ENCODE data around the gene DYNLT1. TPM values are rescaled to one million over a fixed set of nuclear protein-coding genes. Genes with fewer than 3 reads are reported as not detected.

DYNLT1 gene
- total and polyA plus RNA-seq, 2 of the 13 experiments (the other 11 are each of a cell fraction or from before 2014, with no cell fraction given) = 108 to 171 TPM

DNA sequence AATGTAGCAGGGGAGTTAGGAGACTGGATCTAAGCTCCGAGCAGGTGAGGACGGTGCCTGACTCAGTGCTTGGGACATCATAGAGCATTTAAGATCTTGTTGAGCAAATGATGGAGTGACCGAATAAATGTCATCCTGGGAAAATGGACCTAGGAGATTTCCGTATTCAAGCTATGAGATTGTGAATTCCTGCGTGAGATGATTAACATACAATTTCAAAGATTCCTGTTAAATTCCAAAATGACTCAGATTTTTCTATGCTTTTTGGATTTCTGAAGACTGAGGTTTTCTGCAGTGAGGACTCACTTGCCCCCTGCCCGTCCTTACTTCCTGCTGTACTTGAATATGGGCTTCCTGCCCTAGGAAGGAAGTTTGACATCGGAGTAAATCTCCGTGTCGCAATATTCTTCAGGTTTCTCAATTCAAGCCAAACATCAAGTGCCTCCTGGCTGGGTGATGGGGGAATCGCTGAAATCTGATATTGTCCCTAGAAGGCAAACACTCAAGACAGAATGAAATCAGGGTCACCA lies 10.5 kb upstream of the DYNLT1 start:
- Histone ChIP-seq H3K27ac (ENCODE audit: extremely low read length, insufficient read depth, low read length) (no peak overlapping the region), H3K9ac (ENCODE audit: insufficient read depth, low read depth, low read length) (no peak overlapping the region), H3K36me3 (replicated peaks in 1 of 2; ENCODE audit: control insufficient read depth in 1 of 2, insufficient read depth in 2 of 2, low read length in 2 of 2) (no peaks in the 10 kb centered on the region), H3K79me2 (ENCODE audit: insufficient read depth, low read length) (no peaks in the 10 kb centered on the region), H3K9me3 (ENCODE audit: low read length) (no peaks in the 10 kb centered on the region), H4K20me1 (ENCODE audit: insufficient read depth, low read length) (no peaks in the 10 kb centered on the region), H3K4me1 (ENCODE audit: insufficient read depth, low read length) (peaks cover 40% of the 10 kb centered on the region), H3K4me2 (ENCODE audit: low read depth, low read length) (peak overlapping the region; percentile 34; the same call in 1 of the 2 replicates), H2AFZ (ENCODE audit: low read length) (no peak overlapping the region), H3K4me3 (replicated peaks in 1 of 3; ENCODE audit: insufficient read depth in 1 of 3, low read depth in 2 of 3, low read length in 3 of 3) (no peak overlapping the region), H3K27me3 (ENCODE audit: control insufficient read depth in 1 of 2, insufficient read depth in 2 of 2, low read length in 2 of 2) (peaks cover 0 to 23% of the 10 kb centered on the region in 2 experiments; a peak in 2 of 5 replicates)
- CTCF ChIA-PET (ENCODE audit: low intra/inter-chr PET ratio, low total read pairs) = no interaction called here
- no peak for ATAC-seq
- no peak for DNase-seq (ENCODE audit: low spot score)
- peak; percentile 63 for FAIRE-seq
- whole genome bisulfite sequencing (ENCODE audit: low lambda C conversion rate) = 31% methylated on average over 10 of the region's 10 CpGs
- intact Hi-C loops (cut with micrococcal nuclease; ENCODE audit: unreplicated experiment) = no loop called here
- in situ Hi-C loops (cut with HindIII; ENCODE audit: extremely low pct_ligation_motif_present, low pct_unique_long_range_greater_than_20kb) = no loop called here
- BruUV-seq (replicated peaks) = no TSS peak
- POLR2A ChIA-PET = interaction anchor here (2.9 kb wide), 1 partner anchor 10 kb away, joined by 10 read pairs; the partner anchor contains the start of gene DYNLT1
- TF ChIP-seq DMAP1 (CRISPR knock-in tag; IDR thresholded peaks at IDR 0.05) (no peak), GATAD2A (CRISPR knock-in tag; IDR thresholded peaks at IDR 0.05) (peak; percentile 58; the same call in 1 of the 2 replicates), BCL6 (CRISPR knock-in tag; IDR thresholded peaks at IDR 0.05) (peak; percentile 51), NFATC3 (CRISPR knock-in tag; IDR thresholded peaks at IDR 0.05) (no peak), CBX2 (IDR thresholded peaks at IDR 0.05; ENCODE audit: low read depth, low read length) (no peak), CBX2 (CRISPR knock-in tag; IDR thresholded peaks at IDR 0.05; ENCODE audit: low read depth) (peak; percentile 26; the same call in 1 of the 2 replicates), ZNF33A (CRISPR knock-in tag; IDR thresholded peaks at IDR 0.05; ENCODE audit: borderline replicate concordance) (no peak), CEBPG (CRISPR knock-in tag; IDR thresholded peaks at IDR 0.05) (peak; percentile 72), MTA1 (CRISPR knock-in tag; IDR thresholded peaks at IDR 0.05; ENCODE audit: borderline replicate concordance) (no peak), TBX2 (CRISPR knock-in tag; IDR thresholded peaks at IDR 0.05; ENCODE audit: borderline replicate concordance) (0 out of 2 replicates have a peak, but pooled peaks have one; percentile 17), FOXA3 (CRISPR knock-in tag; IDR thresholded peaks at IDR 0.05) (no peak; the same call in 1 of the 2 replicates)
- TF ChIP-seq, protein P1, sequence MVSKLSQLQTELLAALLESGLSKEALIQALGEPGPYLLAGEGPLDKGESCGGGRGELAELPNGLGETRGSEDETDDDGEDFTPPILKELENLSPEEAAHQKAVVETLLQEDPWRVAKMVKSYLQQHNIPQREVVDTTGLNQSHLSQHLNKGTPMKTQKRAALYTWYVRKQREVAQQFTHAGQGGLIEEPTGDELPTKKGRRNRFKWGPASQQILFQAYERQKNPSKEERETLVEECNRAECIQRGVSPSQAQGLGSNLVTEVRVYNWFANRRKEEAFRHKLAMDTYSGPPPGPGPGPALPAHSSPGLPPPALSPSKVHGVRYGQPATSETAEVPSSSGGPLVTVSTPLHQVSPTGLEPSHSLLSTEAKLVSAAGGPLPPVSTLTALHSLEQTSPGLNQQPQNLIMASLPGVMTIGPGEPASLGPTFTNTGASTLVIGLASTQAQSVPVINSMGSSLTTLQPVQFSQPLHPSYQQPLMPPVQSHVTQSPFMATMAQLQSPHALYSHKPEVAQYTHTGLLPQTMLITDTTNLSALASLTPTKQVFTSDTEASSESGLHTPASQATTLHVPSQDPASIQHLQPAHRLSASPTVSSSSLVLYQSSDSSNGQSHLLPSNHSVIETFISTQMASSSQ (IDR thresholded peaks at IDR 0.05; ENCODE audit: low read depth) = no peak
- TF ChIP-seq, protein P1 (CRISPR knock-in tag; IDR thresholded peaks at IDR 0.05; ENCODE audit: borderline replicate concordance) = no peak
- TF ChIP-seq, protein P2, sequence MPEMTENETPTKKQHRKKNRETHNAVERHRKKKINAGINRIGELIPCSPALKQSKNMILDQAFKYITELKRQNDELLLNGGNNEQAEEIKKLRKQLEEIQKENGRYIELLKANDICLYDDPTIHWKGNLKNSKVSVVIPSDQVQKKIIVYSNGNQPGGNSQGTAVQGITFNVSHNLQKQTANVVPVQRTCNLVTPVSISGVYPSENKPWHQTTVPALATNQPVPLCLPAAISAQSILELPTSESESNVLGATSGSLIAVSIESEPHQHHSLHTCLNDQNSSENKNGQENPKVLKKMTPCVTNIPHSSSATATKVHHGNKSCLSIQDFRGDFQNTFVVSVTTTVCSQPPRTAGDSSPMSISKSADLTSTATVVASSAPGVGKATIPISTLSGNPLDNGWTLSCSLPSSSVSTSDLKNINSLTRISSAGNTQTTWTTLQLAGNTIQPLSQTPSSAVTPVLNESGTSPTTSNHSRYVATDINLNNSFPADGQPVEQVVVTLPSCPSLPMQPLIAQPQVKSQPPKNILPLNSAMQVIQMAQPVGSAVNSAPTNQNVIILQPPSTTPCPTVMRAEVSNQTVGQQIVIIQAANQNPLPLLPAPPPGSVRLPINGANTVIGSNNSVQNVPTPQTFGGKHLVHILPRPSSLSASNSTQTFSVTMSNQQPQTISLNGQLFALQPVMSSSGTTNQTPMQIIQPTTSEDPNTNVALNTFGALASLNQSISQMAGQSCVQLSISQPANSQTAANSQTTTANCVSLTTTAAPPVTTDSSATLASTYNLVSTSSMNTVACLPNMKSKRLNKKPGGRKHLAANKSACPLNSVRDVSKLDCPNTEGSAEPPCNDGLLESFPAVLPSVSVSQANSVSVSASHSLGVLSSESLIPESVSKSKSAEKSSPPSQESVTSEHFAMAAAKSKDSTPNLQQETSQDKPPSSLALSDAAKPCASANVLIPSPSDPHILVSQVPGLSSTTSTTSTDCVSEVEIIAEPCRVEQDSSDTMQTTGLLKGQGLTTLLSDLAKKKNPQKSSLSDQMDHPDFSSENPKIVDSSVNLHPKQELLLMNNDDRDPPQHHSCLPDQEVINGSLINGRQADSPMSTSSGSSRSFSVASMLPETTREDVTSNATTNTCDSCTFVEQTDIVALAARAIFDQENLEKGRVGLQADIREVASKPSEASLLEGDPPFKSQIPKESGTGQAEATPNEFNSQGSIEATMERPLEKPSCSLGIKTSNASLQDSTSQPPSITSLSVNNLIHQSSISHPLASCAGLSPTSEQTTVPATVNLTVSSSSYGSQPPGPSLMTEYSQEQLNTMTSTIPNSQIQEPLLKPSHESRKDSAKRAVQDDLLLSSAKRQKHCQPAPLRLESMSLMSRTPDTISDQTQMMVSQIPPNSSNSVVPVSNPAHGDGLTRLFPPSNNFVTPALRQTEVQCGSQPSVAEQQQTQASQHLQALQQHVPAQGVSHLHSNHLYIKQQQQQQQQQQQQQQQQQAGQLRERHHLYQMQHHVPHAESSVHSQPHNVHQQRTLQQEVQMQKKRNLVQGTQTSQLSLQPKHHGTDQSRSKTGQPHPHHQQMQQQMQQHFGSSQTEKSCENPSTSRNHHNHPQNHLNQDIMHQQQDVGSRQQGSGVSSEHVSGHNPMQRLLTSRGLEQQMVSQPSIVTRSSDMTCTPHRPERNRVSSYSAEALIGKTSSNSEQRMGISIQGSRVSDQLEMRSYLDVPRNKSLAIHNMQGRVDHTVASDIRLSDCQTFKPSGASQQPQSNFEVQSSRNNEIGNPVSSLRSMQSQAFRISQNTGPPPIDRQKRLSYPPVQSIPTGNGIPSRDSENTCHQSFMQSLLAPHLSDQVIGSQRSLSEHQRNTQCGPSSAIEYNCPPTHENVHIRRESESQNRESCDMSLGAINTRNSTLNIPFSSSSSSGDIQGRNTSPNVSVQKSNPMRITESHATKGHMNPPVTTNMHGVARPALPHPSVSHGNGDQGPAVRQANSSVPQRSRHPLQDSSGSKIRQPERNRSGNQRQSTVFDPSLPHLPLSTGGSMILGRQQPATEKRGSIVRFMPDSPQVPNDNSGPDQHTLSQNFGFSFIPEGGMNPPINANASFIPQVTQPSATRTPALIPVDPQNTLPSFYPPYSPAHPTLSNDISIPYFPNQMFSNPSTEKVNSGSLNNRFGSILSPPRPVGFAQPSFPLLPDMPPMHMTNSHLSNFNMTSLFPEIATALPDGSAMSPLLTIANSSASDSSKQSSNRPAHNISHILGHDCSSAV (CRISPR knock-in tag; IDR thresholded peaks at IDR 0.05; ENCODE audit: borderline replicate concordance) = no peak
